ENCODE data around the gene MCC.

DNA sequence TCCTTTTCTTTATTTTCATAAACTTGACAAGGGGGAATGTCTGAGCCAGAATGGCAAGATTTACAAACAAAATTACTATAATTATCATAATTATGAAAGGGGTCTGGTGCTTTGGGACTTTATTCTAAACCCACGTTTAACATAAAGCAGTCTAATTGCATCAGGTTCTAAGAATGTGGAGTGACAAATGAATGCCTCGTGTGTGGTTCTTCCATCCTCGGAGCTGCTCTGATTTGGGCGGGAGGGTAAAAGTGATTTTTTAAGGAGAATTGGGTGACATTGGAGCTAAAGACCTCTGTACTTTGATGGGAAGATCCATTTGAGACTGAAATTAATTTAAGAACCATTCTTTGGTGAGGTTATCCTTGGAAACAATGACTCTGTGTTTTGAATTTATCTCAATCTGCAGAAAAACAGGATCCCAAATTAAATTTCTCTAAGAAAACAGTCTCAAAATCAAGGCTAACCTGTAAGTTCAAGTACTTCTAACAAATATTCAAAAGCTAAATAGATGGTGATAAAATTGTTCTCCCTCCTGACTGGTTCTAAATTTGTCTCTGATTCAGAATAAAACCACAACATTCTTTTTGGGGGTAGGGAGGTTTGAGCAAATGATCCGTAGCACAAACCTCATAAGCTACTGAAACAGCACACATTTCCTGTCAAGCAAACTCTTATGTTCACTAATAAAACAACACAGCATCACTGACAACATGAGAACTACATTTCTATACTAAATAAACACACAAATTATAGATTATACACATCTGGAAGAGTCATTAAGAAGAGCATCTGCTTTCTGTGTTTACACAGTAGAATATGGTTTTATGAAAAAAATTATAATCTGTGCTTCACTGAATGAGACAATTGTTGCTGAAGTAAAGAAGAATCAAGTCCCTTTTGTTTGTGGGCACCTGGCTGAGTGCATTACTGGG lies 426.1 kb downstream of the MCC start:
- TF ChIP-seq POLR2A (IDR thresholded peaks at IDR 0.05; ENCODE audit: low read depth) (no peak), POLR2AphosphoS5 (IDR thresholded peaks at IDR 0.05) (no peak)
- TF ChIP-seq, protein P1, sequence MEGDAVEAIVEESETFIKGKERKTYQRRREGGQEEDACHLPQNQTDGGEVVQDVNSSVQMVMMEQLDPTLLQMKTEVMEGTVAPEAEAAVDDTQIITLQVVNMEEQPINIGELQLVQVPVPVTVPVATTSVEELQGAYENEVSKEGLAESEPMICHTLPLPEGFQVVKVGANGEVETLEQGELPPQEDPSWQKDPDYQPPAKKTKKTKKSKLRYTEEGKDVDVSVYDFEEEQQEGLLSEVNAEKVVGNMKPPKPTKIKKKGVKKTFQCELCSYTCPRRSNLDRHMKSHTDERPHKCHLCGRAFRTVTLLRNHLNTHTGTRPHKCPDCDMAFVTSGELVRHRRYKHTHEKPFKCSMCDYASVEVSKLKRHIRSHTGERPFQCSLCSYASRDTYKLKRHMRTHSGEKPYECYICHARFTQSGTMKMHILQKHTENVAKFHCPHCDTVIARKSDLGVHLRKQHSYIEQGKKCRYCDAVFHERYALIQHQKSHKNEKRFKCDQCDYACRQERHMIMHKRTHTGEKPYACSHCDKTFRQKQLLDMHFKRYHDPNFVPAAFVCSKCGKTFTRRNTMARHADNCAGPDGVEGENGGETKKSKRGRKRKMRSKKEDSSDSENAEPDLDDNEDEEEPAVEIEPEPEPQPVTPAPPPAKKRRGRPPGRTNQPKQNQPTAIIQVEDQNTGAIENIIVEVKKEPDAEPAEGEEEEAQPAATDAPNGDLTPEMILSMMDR (IDR thresholded peaks at IDR 0.05) = no peak
